T-helper 1 cell (primary cell): ENCODE results near the gene KCNH1.
A peak's percentile ranks its signal among the peaks of the same experiment; 100 is the strongest.

Source experiments
- DNase-seq, 5 donors: peaks; one replicate each; pipeline ENCODE4 v3.0.0-alpha.2; 2012 to 2020

KCNH1 gene

GRCh38 chr1:210794445-210794844 is 339.5 kb downstream of the KCNH1 start:
- DNase-seq = no peak

- DNase-seq = no peak
Measured at GRCh38 chr1:210792250-210793102, 341.5 kb downstream of the KCNH1 start.

- DNase-seq = peak in 1 of 5 donors; percentile 11
Measured at GRCh38 chr1:210790196-210790595, 343.8 kb downstream of the KCNH1 start.

- no peak for DNase-seq
Measured at GRCh38 chr1:210787800-210788199, 346.1 kb downstream of the KCNH1 start.

- no peak for DNase-seq
Measured at GRCh38 chr1:210786546-210786945, 347.4 kb downstream of the KCNH1 start.

- no peak for DNase-seq
Measured at GRCh38 chr1:210783925-210784324, 350.0 kb downstream of the KCNH1 start.

- DNase-seq = no peak
Measured at GRCh38 chr1:210781652-210782051, 352.3 kb downstream of the KCNH1 start.

- no peak for DNase-seq
Measured at GRCh38 chr1:210779269-210779668, 354.7 kb downstream of the KCNH1 start.

- no peak for DNase-seq
Measured at GRCh38 chr1:210777914-210778313, 356.0 kb downstream of the KCNH1 start.

- no peak for DNase-seq
Measured at GRCh38 chr1:210776712-210777111, 357.2 kb downstream of the KCNH1 start.

- DNase-seq = no peak
Measured at GRCh38 chr1:210775289-210775688, 358.7 kb downstream of the KCNH1 start.

GRCh38 chr1:210773450-210773849 is 360.5 kb downstream of the KCNH1 start:
- DNase-seq = no peak

GRCh38 chr1:210771131-210771530 is 362.8 kb downstream of the KCNH1 start:
- DNase-seq = no peak

- no peak for DNase-seq
Measured at GRCh38 chr1:210770396-210770984, 363.5 kb downstream of the KCNH1 start.

- no peak for DNase-seq
Measured at GRCh38 chr1:210769473-210769872, 364.5 kb downstream of the KCNH1 start.

- DNase-seq = no peak
Measured at GRCh38 chr1:210764536-210764935, 369.4 kb downstream of the KCNH1 start.

- no peak for DNase-seq
Measured at GRCh38 chr1:210758761-210759160, 375.2 kb downstream of the KCNH1 start.

GRCh38 chr1:210758261-210758660 is 375.7 kb downstream of the KCNH1 start:
- no peak for DNase-seq

GRCh38 chr1:210757677-210758076 is 376.3 kb downstream of the KCNH1 start:
- no peak for DNase-seq

- no peak for DNase-seq
Measured at GRCh38 chr1:210755991-210756659, 377.8 kb downstream of the KCNH1 start.

GRCh38 chr1:210754878-210755665 is 378.9 kb downstream of the KCNH1 start:
- DNase-seq = no peak

GRCh38 chr1:210751911-210752310 is 382.0 kb downstream of the KCNH1 start:
- DNase-seq = no peak

- no peak for DNase-seq
Measured at GRCh38 chr1:210750468-210750867, 383.5 kb downstream of the KCNH1 start.
